Activated T-helper 2 cell treated with anti-CD3 and anti-CD28 coated beads, Interferon-gamma antibody, Interleukin-2, Interleukin-4, amounts not matched to agents 10 μg/mL and 5 μg/mL and 100 μg/mL, durations not matched to agents 14 hours and 24 hours and 36 hours (primary cell): ENCODE data around the gene GPR34. TPM values are rescaled to one million over a fixed set of nuclear protein-coding genes. Genes with fewer than 3 reads are reported as not detected.

Source experiments
- DNase-seq: peaks from one replicate; pipeline ENCODE4 v3.0.0; 2021; ENCODE audit warnings: low spot score
- H3K27ac Mint-ChIP-seq: one replicate; pipeline ENCODE4 v1.8.0; 2021; ENCODE audit warnings: mixed read lengths
- H3K27me3 Mint-ChIP-seq: one replicate; pipeline ENCODE4 v1.8.0; 2021; ENCODE audit warnings: low read depth, mixed read lengths
- H3K36me3 Mint-ChIP-seq: one replicate; pipeline ENCODE4 v1.8.0; 2021; ENCODE audit warnings: low read depth, mixed read lengths
- H3K4me1 Mint-ChIP-seq: one replicate; pipeline ENCODE4 v1.8.0; 2021; ENCODE audit warnings: low read depth, mixed read lengths
- H3K4me3 Mint-ChIP-seq: one replicate; pipeline ENCODE4 v1.8.0; 2021; ENCODE audit warnings: low read depth, mild to moderate bottlenecking, moderate library complexity, mixed read lengths
- H3K9me3 Mint-ChIP-seq: one replicate; pipeline ENCODE4 v1.8.0; 2021; ENCODE audit warnings: mixed read lengths
- intact Hi-C: fragments of 100-400 bp; cut with micrococcal nuclease; formaldehyde crosslinking; loops from one replicate; pipeline ENCODE4 v1.15.1; 2023
- total RNA-seq: library from RNA; stranded (reverse); gene quantifications from 2 replicates; pipeline ENCODE4 v1.2.3, GENCODE V29; 2022

GPR34 gene
- total RNA-seq, 1 donor from 2014 or later: not detected

- no peak overlapping the region for H3K4me3 Mint-ChIP-seq
- H3K9me3 Mint-ChIP-seq: peaks cover 9% of the 10 kb centered on the region
- intact Hi-C loops: no loop called here
- H3K36me3 Mint-ChIP-seq: peaks cover 23% of the 10 kb centered on the region
- H3K4me1 Mint-ChIP-seq: peaks cover 31% of the 10 kb centered on the region
- DNase-seq: no peak
- no peaks in the 10 kb centered on the region for H3K27me3 Mint-ChIP-seq
- H3K27ac Mint-ChIP-seq: peak overlapping the region; percentile 43
Measured at GRCh38 chrX:41722816-41723618, 34.2 kb downstream of the GPR34 start.

GRCh38 chrX:41723826-41724225 lies 35.1 kb downstream of the GPR34 start, which contains the start of gene GPR82:
GPR82 (plus strand) TSS chrX:41724181; CDS start chrX:41727027, 2,846 bp downstream.
- H3K36me3 Mint-ChIP-seq: peaks cover 19% of the 10 kb centered on the region

GRCh38 chrX:41728125-41728524 lies 39.4 kb downstream of the GPR34 start:
- intact Hi-C loops: no loop called here
- Mint-ChIP-seq H3K27ac (no peak overlapping the region), H3K9me3 (no peaks in the 10 kb centered on the region), H3K4me3 (no peak overlapping the region), H3K36me3 (no peaks in the 10 kb centered on the region), H3K4me1 (peaks cover 16% of the 10 kb centered on the region), H3K27me3 (no peaks in the 10 kb centered on the region)
- DNase-seq: no peak

More at GRCh38 chrX:41723826-41724225, 35.1 kb downstream of the GPR34 start, which contains the start of gene GPR82:
- Mint-ChIP-seq H3K9me3 (peaks cover 9% of the 10 kb centered on the region), H3K27ac (no peak within 1 kb of the TSS), H3K27me3 (no peaks in the 10 kb centered on the region), H3K4me3 (no peak within 1 kb of the TSS), H3K4me1 (peaks cover 34% of the 10 kb centered on the region)
- DNase-seq: no peak
- intact Hi-C loops: loop anchor here (1.0 kb wide), 1 partner anchor 10 kb away; no protein-coding TSS in a partner anchor

GRCh38 chrX:41730081-41730480 lies 41.3 kb downstream of the GPR34 start:
- intact Hi-C loops: loop anchor here (5.0 kb wide), 1 partner anchor 43 kb away; the partner anchor contains the start of gene GPR34
- no peak for DNase-seq
- H3K36me3 Mint-ChIP-seq: no peaks in the 10 kb centered on the region
- peaks cover 18% of the 10 kb centered on the region for H3K4me1 Mint-ChIP-seq
- H3K27ac Mint-ChIP-seq: no peak overlapping the region
- H3K9me3 Mint-ChIP-seq: no peaks in the 10 kb centered on the region
- no peak overlapping the region for H3K4me3 Mint-ChIP-seq
- H3K27me3 Mint-ChIP-seq: no peaks in the 10 kb centered on the region

GRCh38 chrX:41732260-41732659 lies 43.5 kb downstream of the GPR34 start:
- Mint-ChIP-seq H3K36me3 (no peaks in the 10 kb centered on the region), H3K4me3 (no peak overlapping the region), H3K4me1 (peaks cover 29% of the 10 kb centered on the region), H3K27ac (peak overlapping the region; percentile 16), H3K27me3 (no peaks in the 10 kb centered on the region), H3K9me3 (no peaks in the 10 kb centered on the region)
- DNase-seq: no peak
- intact Hi-C loops: loop anchor here (5.0 kb wide), 1 partner anchor 45 kb away; the partner anchor contains the start of gene GPR34

- no peaks in the 10 kb centered on the region for H3K36me3 Mint-ChIP-seq
- peak overlapping the region; percentile 89 for H3K27ac Mint-ChIP-seq
- H3K27me3 Mint-ChIP-seq: no peaks in the 10 kb centered on the region
- peak overlapping the region; percentile 26 for H3K4me3 Mint-ChIP-seq
- peaks cover 28% of the 10 kb centered on the region for H3K4me1 Mint-ChIP-seq
- no peak for DNase-seq
- intact Hi-C loops: loop anchor here (1.0 to 5.0 kb wide), 4 partner anchors 10 to 173 kb away; partner anchors contain the start of genes GPR34 and GPR82
- H3K9me3 Mint-ChIP-seq: no peaks in the 10 kb centered on the region
Measured at GRCh38 chrX:41733939-41734338, 45.2 kb downstream of the GPR34 start.

- H3K36me3 Mint-ChIP-seq: no peaks in the 10 kb centered on the region
- peak overlapping the region; percentile 26 for H3K4me3 Mint-ChIP-seq
- no peak for DNase-seq
- peaks cover 28% of the 10 kb centered on the region for H3K4me1 Mint-ChIP-seq
- no peaks in the 10 kb centered on the region for H3K27me3 Mint-ChIP-seq
- H3K27ac Mint-ChIP-seq: peak overlapping the region; percentile 89
- no peaks in the 10 kb centered on the region for H3K9me3 Mint-ChIP-seq
- intact Hi-C loops: loop anchor here (1.0 to 5.0 kb wide), 4 partner anchors 10 to 173 kb away; partner anchors contain the start of genes GPR34 and GPR82
Measured at GRCh38 chrX:41734530-41734929, 45.8 kb downstream of the GPR34 start.

- Mint-ChIP-seq H3K4me1 (peaks cover 32% of the 10 kb centered on the region), H3K27me3 (no peaks in the 10 kb centered on the region), H3K36me3 (no peaks in the 10 kb centered on the region), H3K27ac (peak overlapping the region; percentile 56), H3K9me3 (no peaks in the 10 kb centered on the region), H3K4me3 (no peak overlapping the region)
- intact Hi-C loops: no loop called here
- peak; percentile 32 for DNase-seq
Measured at GRCh38 chrX:41737065-41737464, 48.3 kb downstream of the GPR34 start.

GRCh38 chrX:41739871-41740270 lies 51.1 kb downstream of the GPR34 start:
- peaks cover 13% of the 10 kb centered on the region for H3K36me3 Mint-ChIP-seq
- no peaks in the 10 kb centered on the region for H3K9me3 Mint-ChIP-seq
- no peak overlapping the region for H3K27ac Mint-ChIP-seq
- DNase-seq: no peak
- intact Hi-C loops: no loop called here
- no peaks in the 10 kb centered on the region for H3K27me3 Mint-ChIP-seq
- peaks cover 27% of the 10 kb centered on the region for H3K4me1 Mint-ChIP-seq
- H3K4me3 Mint-ChIP-seq: no peak overlapping the region

Other genes with a start within 250 kb of the GPR34 start
- not detected in 2 replicates for gene NYX, start 241.6 kb upstream of the GPR34 start, total RNA-seq
- gene GPR82, start 35.2 kb downstream of the GPR34 start, total RNA-seq: 0.14 TPM in 1 of 2 replicates, not detected in the other
- gene CASK, start 234.6 kb downstream of the GPR34 start, total RNA-seq: 18.6 and 19.4 TPM in 2 replicates